MM.1S (cell line): ENCODE measurements around the gene CCNJL.

ENCODE experiments used
- DNase-seq: peaks from one replicate; pipeline ENCODE4 v3.0.0-alpha.2; 2015
- H2AFZ ChIP-seq: fragments of 300-600 bp; sonication (generic); 2 replicates; pipeline ENCODE4 v1.6.0; 2016; ENCODE audit warnings: antibody characterized with exemption, low read length
- H3F3A ChIP-seq: fragments of 300-600 bp; sonication (generic); 2 replicates; pipeline ENCODE4 v1.6.1; 2016; ENCODE audit warnings: mild to moderate bottlenecking, antibody characterized with exemption, low read length, moderate library complexity, mixed read lengths; ENCODE audit not compliant: insufficient read depth
- H3K27ac ChIP-seq: fragments of 300-600 bp; sonication (generic); 2 replicates; pipeline ENCODE4 v1.5.1; 2016; ENCODE audit warnings: mild to moderate bottlenecking, low read length
- H3K27me3 ChIP-seq: fragments of 300-600 bp; sonication (generic); replicated peaks from 2 replicates; pipeline ENCODE4 v1.6.0; 2016; ENCODE audit warnings: low read length; ENCODE audit not compliant: insufficient read depth
- H3K36me3 ChIP-seq: fragments of 300-600 bp; sonication (generic); replicated peaks from 2 replicates; pipeline ENCODE4 v1.6.1; 2016; ENCODE audit warnings: mild to moderate bottlenecking, low read length, mixed read lengths; ENCODE audit not compliant: insufficient read depth
- H3K4me1 ChIP-seq: fragments of 300-600 bp; sonication (generic); 2 replicates; pipeline ENCODE4 v1.6.1; 2016; ENCODE audit warnings: low read length, mixed read lengths
- H3K4me2 ChIP-seq: fragments of 300-600 bp; sonication (generic); 2 replicates; pipeline ENCODE4 v1.6.0; 2016; ENCODE audit warnings: low read depth, low read length
- H3K4me3 ChIP-seq: fragments of 300-600 bp; sonication (generic); 2 replicates; pipeline ENCODE4 v1.5.1; 2016; ENCODE audit warnings: low read length, mixed read lengths
- H3K79me2 ChIP-seq: fragments of 300-600 bp; sonication (generic); 2 replicates; pipeline ENCODE4 v1.6.1; 2016; ENCODE audit warnings: mixed run types, low read length, mixed read lengths
- H3K9ac ChIP-seq: fragments of 300-600 bp; sonication (generic); 2 replicates; pipeline ENCODE4 v1.6.1; 2016; ENCODE audit warnings: low read length, mixed read lengths
- H3K9me2 ChIP-seq: fragments of 300-600 bp; sonication (generic); replicated peaks from 2 replicates; pipeline ENCODE4 v1.6.1; 2016; ENCODE audit warnings: mild to moderate bottlenecking, low read length, mixed read lengths; ENCODE audit not compliant: insufficient read depth
- H3K9me3 ChIP-seq: fragments of 300-600 bp; sonication (generic); replicated peaks from 2 replicates; pipeline ENCODE4 v1.6.1; 2016; ENCODE audit warnings: mild to moderate bottlenecking, low read length, mixed read lengths; ENCODE audit not compliant: insufficient read depth
- H4K20me1 ChIP-seq: fragments of 300-600 bp; sonication (generic); 2 replicates; pipeline ENCODE4 v1.6.1; 2016; ENCODE audit warnings: mild to moderate bottlenecking, low read length, moderate library complexity, mixed read lengths; ENCODE audit not compliant: insufficient read depth
- EZH2 ChIP-seq: fragments of 300-600 bp; sonication (generic); optimal IDR thresholded peaks from 2 replicates; pipeline ENCODE3; 2017; ENCODE audit warnings: low read depth, mild to moderate bottlenecking, antibody characterized with exemption, low read length, mixed read lengths
- EZH2phosphoT487 ChIP-seq: fragments of 300-600 bp; sonication (generic); IDR thresholded peaks from 2 replicates; pipeline ENCODE4 v1.6.1; 2018; ENCODE audit warnings: antibody characterized with exemption, low read length
- TF ChIP-seq, protein P1 (sequence below): fragments of 300-600 bp; sonication (generic); IDR thresholded peaks from 2 replicates; pipeline ENCODE4 v1.5.1; 2016; ENCODE audit warnings: antibody characterized with exemption, low read length, mixed read lengths

CCNJL gene

GRCh38 chr5:160359816-160360215 lies 47.5 kb upstream of the CCNJL start:
- Histone ChIP-seq H3K9ac (no peak overlapping the region), H3K27me3 (no peaks in the 10 kb centered on the region), H3K4me3 (no peak overlapping the region), H3K9me3 (no peaks in the 10 kb centered on the region), H3K36me3 (no peaks in the 10 kb centered on the region), H2AFZ (no peak overlapping the region), H4K20me1 (no peaks in the 10 kb centered on the region), H3K9me2 (no peaks in the 10 kb centered on the region), H3F3A (no peaks in the 10 kb centered on the region), H3K4me2 (no peak overlapping the region), H3K79me2 (no peaks in the 10 kb centered on the region), H3K27ac (no peak overlapping the region), H3K4me1 (no peaks in the 10 kb centered on the region)
- no peak for DNase-seq
- TF ChIP-seq EZH2phosphoT487 = no peak
- no peak for TF ChIP-seq EZH2
- TF ChIP-seq, protein P1, sequence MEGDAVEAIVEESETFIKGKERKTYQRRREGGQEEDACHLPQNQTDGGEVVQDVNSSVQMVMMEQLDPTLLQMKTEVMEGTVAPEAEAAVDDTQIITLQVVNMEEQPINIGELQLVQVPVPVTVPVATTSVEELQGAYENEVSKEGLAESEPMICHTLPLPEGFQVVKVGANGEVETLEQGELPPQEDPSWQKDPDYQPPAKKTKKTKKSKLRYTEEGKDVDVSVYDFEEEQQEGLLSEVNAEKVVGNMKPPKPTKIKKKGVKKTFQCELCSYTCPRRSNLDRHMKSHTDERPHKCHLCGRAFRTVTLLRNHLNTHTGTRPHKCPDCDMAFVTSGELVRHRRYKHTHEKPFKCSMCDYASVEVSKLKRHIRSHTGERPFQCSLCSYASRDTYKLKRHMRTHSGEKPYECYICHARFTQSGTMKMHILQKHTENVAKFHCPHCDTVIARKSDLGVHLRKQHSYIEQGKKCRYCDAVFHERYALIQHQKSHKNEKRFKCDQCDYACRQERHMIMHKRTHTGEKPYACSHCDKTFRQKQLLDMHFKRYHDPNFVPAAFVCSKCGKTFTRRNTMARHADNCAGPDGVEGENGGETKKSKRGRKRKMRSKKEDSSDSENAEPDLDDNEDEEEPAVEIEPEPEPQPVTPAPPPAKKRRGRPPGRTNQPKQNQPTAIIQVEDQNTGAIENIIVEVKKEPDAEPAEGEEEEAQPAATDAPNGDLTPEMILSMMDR = no peak

DNA sequence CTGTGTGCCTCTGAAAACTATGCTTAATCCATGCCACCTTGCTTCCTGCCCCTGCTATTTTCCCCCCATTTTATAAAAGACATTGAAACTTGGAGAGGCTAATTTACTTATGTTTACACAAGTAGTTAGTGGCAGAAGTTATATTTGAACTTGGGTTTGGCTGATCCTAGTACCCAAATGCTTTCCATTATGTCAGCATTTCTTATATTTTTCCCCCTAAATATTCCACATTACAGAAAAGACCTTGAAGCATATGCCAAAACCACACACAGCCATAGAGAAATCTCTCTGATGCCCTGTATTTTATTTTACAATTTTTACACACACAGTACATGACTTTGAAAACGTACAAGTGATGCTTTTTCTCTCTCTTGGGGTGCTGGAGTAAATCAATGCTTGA lies 46.9 kb upstream of the CCNJL start:
- H3K79me2 ChIP-seq = no peaks in the 10 kb centered on the region
- H3F3A ChIP-seq = no peaks in the 10 kb centered on the region
- no peak overlapping the region for H3K4me2 ChIP-seq
- H3K4me3 ChIP-seq = no peak overlapping the region
- no peaks in the 10 kb centered on the region for H3K36me3 ChIP-seq
- DNase-seq = no peak
- H4K20me1 ChIP-seq = no peaks in the 10 kb centered on the region
- no peaks in the 10 kb centered on the region for H3K9me3 ChIP-seq
- H3K9ac ChIP-seq = no peak overlapping the region
- TF ChIP-seq EZH2 = no peak
- TF ChIP-seq, protein P1 = no peak
- no peak for TF ChIP-seq EZH2phosphoT487
- H3K9me2 ChIP-seq = no peaks in the 10 kb centered on the region
- no peak overlapping the region for H3K27ac ChIP-seq
- H3K27me3 ChIP-seq = no peaks in the 10 kb centered on the region
- no peak overlapping the region for H2AFZ ChIP-seq
- no peaks in the 10 kb centered on the region for H3K4me1 ChIP-seq

- Histone ChIP-seq H3K27ac (no peak overlapping the region), H3K79me2 (no peaks in the 10 kb centered on the region), H3K9me3 (no peaks in the 10 kb centered on the region), H3K4me3 (no peak overlapping the region), H4K20me1 (no peaks in the 10 kb centered on the region), H3K9me2 (no peaks in the 10 kb centered on the region), H2AFZ (no peak overlapping the region), H3K4me1 (no peaks in the 10 kb centered on the region), H3K4me2 (no peak overlapping the region), H3K9ac (no peak overlapping the region), H3K36me3 (no peaks in the 10 kb centered on the region), H3F3A (no peaks in the 10 kb centered on the region), H3K27me3 (no peaks in the 10 kb centered on the region)
- TF ChIP-seq EZH2phosphoT487 (no peak), EZH2 (no peak)
- TF ChIP-seq, protein P1 = no peak
- DNase-seq = no peak
Observed at GRCh38 chr5:160357861-160358411, 45.6 kb upstream of the CCNJL start.
